ENCODE measurements around the gene TEX14.
"Not testable (repeated sequence)": the region's sequence is repeated elsewhere in the genome, so short reads cannot be mapped to it uniquely, and the experiment has no call there.

Gene TEX14

DNA sequence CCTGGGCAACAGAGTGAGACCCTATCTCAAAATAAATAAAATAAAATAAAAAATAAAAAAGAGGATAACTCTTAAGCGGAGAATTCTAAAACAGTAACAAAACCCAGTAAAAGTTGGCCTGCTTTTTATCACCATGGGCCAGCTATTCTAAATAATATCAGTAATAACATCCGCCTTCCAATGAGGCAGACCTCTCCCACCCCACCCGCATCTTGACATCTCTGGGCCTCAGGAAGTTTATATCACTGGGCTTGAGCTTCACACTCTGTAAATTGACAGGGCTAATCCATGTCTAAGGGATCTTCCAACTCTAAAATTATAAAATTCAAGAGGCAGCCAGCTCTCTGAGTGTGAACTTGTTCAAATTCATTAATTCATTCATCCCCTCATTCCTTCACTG is 94.5 kb downstream of the TEX14 start:
- DNase-seq = no peak

- DNase-seq = no peak
These were observed 96.6 kb downstream of the TEX14 start for GRCh38 chr17:58595194-58595792.

GRCh38 chr17:58593123-58593522 is 98.7 kb downstream of the TEX14 start:
- DNase-seq = no peak

- DNase-seq = no peak
These were observed 100.4 kb downstream of the TEX14 start for GRCh38 chr17:58591455-58591854.

DNA sequence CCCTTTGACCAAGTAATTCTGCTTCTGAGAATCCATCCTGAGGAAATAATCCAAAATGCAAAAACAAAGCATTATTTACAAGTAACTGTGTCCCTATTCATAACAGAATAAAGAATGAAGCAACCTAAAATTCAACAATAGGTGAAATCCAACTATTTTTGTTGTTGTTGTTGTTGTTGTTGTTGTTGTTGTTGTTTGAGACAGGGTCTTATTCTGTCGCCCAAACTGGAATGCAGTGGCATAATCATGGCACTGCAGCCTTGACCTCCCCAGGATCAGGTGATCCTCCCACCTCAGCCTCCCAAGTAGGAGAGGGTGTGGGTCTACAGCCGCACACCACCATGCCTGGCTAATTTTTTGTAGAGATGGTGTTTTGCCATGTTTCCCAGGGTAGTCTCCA is 101.5 kb downstream of the TEX14 start:
- no peak for DNase-seq

- peak; percentile 40 for DNase-seq
These were observed 104.1 kb downstream of the TEX14 start for GRCh38 chr17:58587713-58588117.

GRCh38 chr17:58586009-58586644 is 105.7 kb downstream of the TEX14 start:
- no peak for DNase-seq

DNA sequence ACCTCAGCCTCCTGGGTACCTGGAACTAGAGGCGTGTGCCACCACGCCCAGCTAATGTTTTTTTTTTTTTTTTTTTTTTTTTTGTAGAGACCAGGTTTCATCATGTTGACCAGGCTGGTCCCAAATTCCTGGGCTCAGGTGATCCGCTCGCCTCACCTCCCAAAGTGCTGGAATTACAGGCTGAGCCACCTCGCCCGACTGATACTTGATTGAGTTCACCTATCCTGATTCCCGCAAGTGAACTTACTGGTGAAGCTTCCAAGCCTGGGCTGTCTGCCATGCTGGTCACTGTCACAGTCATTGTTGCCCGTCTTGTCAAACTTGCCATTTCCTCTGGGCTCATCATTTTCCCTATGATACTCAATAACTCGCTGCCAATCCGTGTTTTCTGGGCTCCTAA is 106.3 kb downstream of the TEX14 start:
- no peak for DNase-seq

- DNase-seq = no peak
These were observed 108.4 kb downstream of the TEX14 start for GRCh38 chr17:58583486-58583885.

DNA sequence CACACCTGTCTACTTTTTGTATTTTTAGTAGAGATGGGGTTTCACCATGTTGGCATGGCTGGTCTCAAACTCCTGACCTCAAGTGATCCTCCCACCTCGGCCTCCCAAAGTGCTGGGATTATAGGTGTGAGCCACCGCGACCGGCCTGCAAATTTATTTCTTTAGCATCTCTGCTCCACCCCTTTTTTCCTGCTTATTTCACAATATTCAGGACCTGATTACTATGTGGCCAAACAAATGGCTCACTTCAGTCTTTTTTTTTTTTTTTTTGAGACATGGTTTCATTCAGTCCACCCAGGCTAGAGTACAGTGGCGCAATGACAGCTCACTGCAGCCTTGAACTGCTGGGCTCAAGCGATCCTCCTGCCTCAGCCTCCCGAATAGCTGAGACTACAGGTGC is 109.1 kb downstream of the TEX14 start:
- DNase-seq = not testable (repeated sequence)

- no peak for DNase-seq
These were observed 111.2 kb downstream of the TEX14 start for GRCh38 chr17:58580671-58581070.

DNA sequence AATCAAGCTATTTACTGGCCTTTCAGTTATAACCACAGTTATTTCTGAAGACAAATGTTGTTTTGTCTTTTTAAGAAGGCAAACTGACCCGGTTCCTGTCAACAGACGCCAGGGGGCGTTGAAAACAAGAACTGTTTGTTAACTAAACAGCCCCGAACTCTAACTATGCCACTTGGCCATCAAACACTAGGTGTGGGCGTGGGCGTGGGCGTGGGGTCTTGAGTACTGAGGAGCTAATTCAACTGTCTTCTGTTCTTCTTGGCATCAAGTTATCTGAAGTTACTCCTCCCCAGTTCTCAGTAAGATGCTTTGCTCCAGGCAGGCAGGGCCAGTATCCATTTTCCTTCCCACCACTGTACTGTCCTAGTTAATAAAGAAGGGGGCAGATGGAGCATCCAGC is 114.1 kb downstream of the TEX14 start:
- DNase-seq = peak; percentile 2

- DNase-seq = no peak
These were observed 115.0 kb downstream of the TEX14 start for GRCh38 chr17:58576679-58577367.

GRCh38 chr17:58575511-58575910 is 116.3 kb downstream of the TEX14 start:
- no peak for DNase-seq

- DNase-seq = no peak
These were observed 117.8 kb downstream of the TEX14 start for GRCh38 chr17:58574025-58574424.

- no peak for DNase-seq
These were observed 119.0 kb downstream of the TEX14 start for GRCh38 chr17:58572846-58573245.

DNA sequence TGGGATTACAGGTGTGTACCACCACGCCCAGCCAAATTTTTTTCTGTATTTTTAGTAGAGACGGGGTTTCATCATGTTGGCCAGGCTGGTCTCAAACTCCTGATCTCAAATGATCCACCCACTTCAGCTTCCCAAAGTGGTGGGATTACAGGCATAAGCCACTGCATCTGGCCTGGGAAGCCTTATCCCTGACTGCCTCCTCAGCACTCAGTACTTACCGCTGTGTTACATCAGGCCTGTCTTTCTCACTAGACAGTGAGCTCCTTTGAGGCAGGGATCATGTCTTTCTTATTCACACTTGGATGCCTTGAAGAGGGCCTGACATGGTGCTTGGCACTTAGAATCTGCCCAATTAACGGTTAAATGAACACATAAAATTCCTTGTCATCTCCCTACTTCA is 121.1 kb downstream of the TEX14 start:
- no peak for DNase-seq

DNA sequence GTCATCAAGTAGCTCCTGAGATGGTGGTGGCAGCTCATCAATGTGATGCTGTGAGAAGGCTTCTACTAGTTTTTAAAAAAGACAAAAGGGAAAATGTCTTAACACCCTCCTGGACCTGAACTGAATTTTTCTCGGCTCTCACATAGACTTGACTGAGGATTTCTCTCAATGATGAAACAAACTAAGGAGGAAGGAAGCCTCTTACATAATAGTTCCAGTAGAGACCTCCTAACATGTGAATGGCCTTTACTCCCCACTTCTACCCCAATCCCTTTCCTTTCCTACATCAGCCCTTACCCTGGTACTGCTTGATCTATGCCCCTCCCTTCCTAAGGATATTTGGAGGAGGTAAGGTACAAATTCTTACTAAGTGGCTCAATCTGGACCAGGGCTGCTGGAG is 122.6 kb downstream of the TEX14 start:
- no peak for DNase-seq

GRCh38 chr17:58568044-58568799 is 123.6 kb downstream of the TEX14 start:
- DNase-seq = no peak

- DNase-seq = no peak
These were observed 126.2 kb downstream of the TEX14 start for GRCh38 chr17:58565389-58566311.

- DNase-seq = no peak
These were observed 126.9 kb downstream of the TEX14 start for GRCh38 chr17:58564971-58565370.

- DNase-seq = no peak
These were observed 127.6 kb downstream of the TEX14 start for GRCh38 chr17:58564243-58564642.

GRCh38 chr17:58560511-58560910 is 131.3 kb downstream of the TEX14 start:
- no peak for DNase-seq

Data from NCI-H510A (cell line).